Fibroblast of the conjunctiva (primary cell): ENCODE data around the gene WHRN.

Experiments used
- DNase-seq: peaks from one replicate; pipeline ENCODE4 v3.0.0-alpha.2; 2010; ENCODE audit warnings: low read depth

WHRN gene

GRCh38 chr9:114363424-114363823 lies 141.8 kb downstream of the WHRN start:
- DNase-seq = no peak

- no peak for DNase-seq
These were observed 142.9 kb downstream of the WHRN start for GRCh38 chr9:114362394-114362793.

- DNase-seq = no peak
These were observed 143.7 kb downstream of the WHRN start for GRCh38 chr9:114361542-114361941.

- no peak for DNase-seq
These were observed 145.5 kb downstream of the WHRN start for GRCh38 chr9:114359801-114360200.

DNA sequence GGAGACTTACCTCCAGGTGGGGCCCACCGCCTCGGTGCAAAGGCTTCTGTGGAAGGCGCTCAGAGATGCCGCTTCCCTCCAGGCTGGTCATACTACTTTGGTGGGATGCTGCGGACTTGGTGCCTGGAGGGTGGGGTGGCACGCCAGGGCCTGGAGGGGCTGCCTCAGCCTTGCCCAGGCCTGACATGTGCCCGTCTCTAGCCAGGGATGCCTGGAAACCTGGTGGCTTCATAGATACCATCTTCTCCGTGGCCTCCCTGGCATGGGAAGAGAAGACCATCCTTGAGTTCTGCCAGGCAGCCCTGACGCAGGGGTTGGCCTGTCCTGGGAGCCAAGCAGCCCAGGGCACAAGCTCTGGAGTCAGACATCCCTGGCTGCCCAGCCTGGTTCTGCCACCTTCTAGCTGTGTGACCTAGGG lies 147.4 kb downstream of the WHRN start:
- no peak for DNase-seq

DNA sequence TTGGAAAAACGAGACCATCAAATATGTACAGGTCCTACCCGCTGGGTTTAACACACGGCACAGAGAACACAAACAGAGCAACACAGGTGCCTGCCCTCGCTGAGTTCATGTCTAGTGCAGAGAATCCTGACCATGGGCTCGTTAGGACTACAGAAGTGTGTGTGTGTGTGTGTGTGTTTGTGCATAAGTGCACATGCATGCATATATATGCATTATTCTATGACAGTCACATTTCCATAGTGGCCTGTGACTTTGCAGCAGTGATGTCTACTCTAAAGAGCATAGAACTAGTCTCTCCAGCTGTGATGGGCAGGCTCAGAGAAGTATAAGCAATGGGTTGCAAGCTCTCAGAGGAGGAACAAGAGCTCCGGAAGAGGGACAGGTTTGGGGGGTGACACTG lies 147.9 kb downstream of the WHRN start:
- DNase-seq = no peak

- DNase-seq = no peak
These were observed 148.5 kb downstream of the WHRN start for GRCh38 chr9:114356792-114357191.

DNA sequence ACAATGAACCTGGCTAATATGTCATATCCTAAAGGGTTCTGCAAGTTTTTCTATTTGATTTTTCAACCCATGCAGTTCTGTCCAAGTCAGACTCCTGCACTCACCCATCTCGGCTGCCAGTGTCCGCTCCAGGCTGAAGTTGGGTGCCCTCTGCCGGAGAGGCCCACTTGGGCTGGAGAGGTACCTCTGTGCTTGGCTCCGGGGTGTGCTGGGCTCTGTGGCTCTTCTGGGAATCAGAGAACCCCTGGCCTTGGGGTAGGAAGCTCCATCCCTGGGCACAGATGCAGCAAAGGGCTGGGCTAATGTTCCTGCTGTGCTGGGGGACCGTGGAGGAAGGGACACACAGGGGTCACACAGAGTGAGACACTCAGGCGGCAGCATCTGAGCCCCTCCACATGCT lies 149.5 kb downstream of the WHRN start:
- no peak for DNase-seq
